GM12801 (cell line): ENCODE results near the gene PPP2R5C.

Experiments used
- TF ChIP-seq, protein P1 (sequence below): IDR thresholded peaks from one replicate; pipeline ENCODE4 v1.5.1; 2011; ENCODE audit warnings: control low read depth; ENCODE audit not compliant: insufficient read length; ENCODE audit errors: extremely low read depth

The PPP2R5C gene

DNA sequence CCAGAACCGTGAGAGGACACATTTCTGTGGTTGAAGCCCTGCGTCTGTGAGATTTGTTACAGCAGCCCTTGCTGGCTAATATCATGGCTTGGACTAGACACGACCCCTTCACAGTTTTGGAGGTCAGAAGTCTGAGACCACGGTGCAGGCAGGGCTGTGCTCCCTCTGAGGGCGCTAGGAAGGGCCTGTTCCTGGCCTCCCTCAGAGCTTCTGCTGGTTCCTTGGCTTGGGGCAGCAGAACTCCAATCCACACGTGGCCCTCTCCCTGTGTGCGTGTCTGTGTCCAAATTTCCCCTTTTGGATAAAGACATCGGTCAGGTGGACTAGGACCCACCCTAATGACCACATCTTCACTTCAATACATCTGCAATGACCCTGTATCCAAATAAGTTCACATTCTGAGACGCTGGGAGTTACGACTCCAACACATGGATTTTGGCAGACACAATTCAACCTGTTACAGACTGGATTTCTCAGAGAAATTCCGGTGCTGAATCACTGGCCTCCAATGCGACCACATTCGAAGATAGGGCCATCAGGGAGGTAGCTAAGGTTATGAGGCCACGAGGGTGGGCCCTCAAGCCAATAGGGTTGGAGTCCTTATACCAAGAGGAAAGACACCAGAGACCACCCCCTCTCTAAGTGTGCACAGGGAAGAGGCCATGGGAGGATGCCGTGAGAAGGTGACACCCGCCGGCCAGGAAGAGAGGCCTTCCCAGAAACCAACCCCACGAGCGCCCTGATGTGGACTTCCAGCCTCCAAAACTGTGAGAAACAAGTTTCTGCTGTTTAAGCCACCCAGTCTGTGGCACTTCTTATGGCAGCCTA lies 43.6 kb upstream of the PPP2R5C start:
- TF ChIP-seq, protein P1, sequence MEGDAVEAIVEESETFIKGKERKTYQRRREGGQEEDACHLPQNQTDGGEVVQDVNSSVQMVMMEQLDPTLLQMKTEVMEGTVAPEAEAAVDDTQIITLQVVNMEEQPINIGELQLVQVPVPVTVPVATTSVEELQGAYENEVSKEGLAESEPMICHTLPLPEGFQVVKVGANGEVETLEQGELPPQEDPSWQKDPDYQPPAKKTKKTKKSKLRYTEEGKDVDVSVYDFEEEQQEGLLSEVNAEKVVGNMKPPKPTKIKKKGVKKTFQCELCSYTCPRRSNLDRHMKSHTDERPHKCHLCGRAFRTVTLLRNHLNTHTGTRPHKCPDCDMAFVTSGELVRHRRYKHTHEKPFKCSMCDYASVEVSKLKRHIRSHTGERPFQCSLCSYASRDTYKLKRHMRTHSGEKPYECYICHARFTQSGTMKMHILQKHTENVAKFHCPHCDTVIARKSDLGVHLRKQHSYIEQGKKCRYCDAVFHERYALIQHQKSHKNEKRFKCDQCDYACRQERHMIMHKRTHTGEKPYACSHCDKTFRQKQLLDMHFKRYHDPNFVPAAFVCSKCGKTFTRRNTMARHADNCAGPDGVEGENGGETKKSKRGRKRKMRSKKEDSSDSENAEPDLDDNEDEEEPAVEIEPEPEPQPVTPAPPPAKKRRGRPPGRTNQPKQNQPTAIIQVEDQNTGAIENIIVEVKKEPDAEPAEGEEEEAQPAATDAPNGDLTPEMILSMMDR: no peak

DNA sequence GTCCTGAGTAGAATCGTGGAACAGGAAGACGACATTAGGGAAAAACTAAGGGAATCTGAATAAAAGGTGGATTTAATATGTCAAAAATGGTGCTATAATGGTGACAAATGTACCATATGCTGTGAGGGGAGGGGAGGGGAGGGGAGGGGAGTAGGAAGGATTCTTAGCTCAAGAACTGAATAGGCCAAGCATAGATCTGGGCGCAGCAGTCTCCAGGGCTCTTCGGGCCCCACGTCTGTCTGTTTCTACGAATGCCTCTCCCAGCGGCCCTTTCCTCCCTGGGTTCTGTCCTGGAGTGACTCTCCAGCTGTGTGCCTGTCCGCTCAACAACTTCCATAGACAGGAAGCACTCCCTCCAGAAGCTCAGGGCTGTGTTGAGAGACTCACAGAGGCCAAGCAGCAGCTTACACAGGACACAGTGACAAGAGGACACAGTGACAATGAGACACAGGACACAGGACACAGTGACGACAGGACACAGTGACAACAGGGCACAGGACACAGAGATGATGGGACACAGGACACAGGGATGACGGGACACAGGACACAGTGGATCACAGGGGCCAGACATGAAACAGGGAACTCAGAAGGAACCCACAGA lies 42.4 kb upstream of the PPP2R5C start:
- TF ChIP-seq, protein P1: no peak

DNA sequence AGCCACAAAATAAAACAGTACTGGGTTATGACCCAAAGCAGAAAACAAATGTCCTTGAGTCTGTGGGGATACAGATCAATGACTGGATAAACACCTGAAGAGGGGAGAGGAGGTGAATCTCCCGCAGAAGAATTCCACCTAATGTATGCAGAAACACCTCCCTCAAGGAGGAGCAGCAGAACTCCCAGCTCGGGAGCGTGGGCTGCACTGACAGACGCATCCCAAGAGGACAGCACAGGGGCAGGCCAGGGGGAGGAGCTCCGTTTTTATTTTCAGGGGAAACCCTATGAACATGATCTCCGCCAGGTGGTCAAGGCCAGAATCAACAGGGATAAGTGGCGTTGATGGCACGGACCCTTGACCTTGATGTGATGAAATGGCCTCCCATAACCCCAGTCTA lies 41.8 kb upstream of the PPP2R5C start:
- TF ChIP-seq, protein P1: no peak

DNA sequence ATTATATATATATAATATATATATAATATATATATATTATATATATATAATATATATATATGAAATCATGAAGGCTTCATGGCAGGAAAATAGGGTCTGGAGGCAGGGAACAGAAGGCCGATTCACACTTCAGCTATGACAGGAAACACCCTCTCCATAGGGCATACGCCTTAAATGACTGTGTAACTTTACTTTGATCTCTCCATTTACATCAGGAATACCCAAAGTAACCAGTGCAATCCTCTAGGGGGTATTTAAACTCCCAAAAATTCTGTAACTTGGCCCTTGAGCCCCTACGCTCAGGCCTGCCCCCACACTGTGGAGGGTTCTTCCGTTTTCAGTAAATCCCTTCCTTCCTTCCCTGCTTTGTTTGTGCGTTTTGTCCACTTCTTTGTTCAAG lies 40.4 kb upstream of the PPP2R5C start:
- TF ChIP-seq, protein P1: no peak

GRCh38 chr14:101721951-101722661 lies 39.4 kb upstream of the PPP2R5C start:
- TF ChIP-seq, protein P1: no peak

GRCh38 chr14:101723061-101723595 lies 38.4 kb upstream of the PPP2R5C start:
- TF ChIP-seq, protein P1: no peak

- TF ChIP-seq, protein P1: no peak
Observed at GRCh38 chr14:101726295-101726953, 35.1 kb upstream of the PPP2R5C start.
